ENCODE results near the gene TMEM80. TPM values are rescaled to one million over a fixed set of nuclear protein-coding genes. Genes with fewer than 3 reads are reported as not detected.

Gene TMEM80
- total and polyA plus RNA-seq, 5 experiments from 2014 or later, result 22.2 to 49.2 (median 44.6) TPM

DNA sequence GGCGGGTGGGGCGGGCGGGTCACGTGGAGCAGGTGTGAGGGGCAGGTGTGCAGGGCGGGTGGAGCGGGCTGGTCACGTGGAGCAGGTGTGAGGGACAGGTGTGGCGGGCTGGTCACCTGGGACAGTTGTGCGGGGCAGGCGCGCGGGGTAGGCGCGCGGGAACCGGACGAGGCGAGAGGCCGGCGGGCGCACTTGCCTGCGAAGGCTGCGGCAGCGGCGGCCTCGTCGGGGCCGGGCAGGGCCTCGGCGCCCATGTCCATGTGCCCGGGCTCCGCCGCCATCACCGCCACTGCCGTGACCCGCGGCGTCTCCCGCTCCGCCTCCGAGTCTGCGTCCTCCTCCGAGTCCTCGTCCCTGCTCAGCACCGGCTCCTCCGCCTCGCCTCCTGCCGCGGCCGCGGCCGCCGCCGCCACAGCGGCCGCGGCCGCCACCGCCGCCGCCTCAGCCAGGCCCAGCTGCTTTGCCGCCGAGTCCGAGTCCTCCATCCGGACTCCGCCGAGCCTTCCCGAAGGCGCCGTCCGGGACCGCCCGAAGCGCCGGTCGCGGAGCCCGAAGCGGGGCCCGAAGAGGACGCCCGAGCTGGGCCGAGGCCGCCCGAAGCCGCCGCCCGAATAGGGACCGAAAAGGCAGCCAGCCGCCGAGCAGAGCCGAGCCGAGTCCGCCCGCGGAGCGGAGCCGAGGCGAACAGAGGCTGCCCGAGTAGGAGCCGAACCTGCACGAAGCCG, 891 bp upstream of the TMEM80 start, which contains the start of gene DEAF1:
TSS of gene DEAF1 (minus strand) at position 660 of the 725 bp plus-strand sequence. CDS start at position 485, 175 bp downstream.
- H3K9me3 Mint-ChIP-seq, result no peaks in the 10 kb centered on the region
- H3K4me3 Mint-ChIP-seq, result peak within 1 kb of the TSS; percentile 83 to 93 (median 86)
- POLR2A ChIA-PET, result interaction anchor here (0.5 to 8.7 kb wide), 18 partner anchors 10 to 488 kb away, joined by 3 to 109 read pairs (median 4); partner anchors contain the start of genes BET1L, EPS8L2, IRF7 and PHRF1
- H3K36me3 Mint-ChIP-seq, result peaks cover 0 to 8% (median 4%) of the 10 kb centered on the region in 3 donors
- DNase-seq (peak in 9 of 10 donors; percentile 98 to 100 (median 99)), ATAC-seq (peak; percentile 75 to 78)
- H3K27me3 Mint-ChIP-seq, result no peaks in the 10 kb centered on the region
- peaks cover 32 to 66% (median 54%) of the 10 kb centered on the region in 4 donors for H3K4me1 Mint-ChIP-seq
- H3K27ac Mint-ChIP-seq, result peak within 1 kb of the TSS; percentile 89 to 99 (median 96)

DNA sequence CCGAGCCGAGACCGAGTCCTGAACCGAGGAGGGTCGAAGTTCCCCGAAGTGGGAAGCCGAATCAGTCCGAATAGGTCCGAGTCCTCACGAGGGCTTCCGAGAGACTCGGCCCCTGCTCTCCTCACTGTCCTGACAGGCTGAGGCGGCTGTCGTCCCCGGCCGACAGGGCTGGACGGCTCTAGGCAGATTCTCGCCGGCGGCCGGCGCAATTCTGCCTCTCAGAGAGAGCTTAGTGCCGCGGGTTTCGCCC, 403 bp upstream of the TMEM80 start:
- peaks cover 0 to 10% (median 4%) of the 10 kb centered on the region in 3 donors for H3K36me3 Mint-ChIP-seq
- no peaks in the 10 kb centered on the region for H3K27me3 Mint-ChIP-seq
- DNase-seq (peak in 1 of 10 donors; percentile 100), ATAC-seq (no peak)
- H3K27ac Mint-ChIP-seq, result peak overlapping the region; percentile 85 to 98 (median 95)
- peaks cover 32 to 66% (median 54%) of the 10 kb centered on the region in 4 donors for H3K4me1 Mint-ChIP-seq
- POLR2A ChIA-PET, result interaction anchor here (0.8 to 8.7 kb wide), 21 partner anchors 10 to 488 kb away, joined by 3 to 109 read pairs (median 5); partner anchors contain the start of genes BET1L, EPS8L2, IRF7 and PHRF1
- peak overlapping the region; percentile 83 to 93 (median 86) for H3K4me3 Mint-ChIP-seq
- H3K9me3 Mint-ChIP-seq, result no peaks in the 10 kb centered on the region

DNA sequence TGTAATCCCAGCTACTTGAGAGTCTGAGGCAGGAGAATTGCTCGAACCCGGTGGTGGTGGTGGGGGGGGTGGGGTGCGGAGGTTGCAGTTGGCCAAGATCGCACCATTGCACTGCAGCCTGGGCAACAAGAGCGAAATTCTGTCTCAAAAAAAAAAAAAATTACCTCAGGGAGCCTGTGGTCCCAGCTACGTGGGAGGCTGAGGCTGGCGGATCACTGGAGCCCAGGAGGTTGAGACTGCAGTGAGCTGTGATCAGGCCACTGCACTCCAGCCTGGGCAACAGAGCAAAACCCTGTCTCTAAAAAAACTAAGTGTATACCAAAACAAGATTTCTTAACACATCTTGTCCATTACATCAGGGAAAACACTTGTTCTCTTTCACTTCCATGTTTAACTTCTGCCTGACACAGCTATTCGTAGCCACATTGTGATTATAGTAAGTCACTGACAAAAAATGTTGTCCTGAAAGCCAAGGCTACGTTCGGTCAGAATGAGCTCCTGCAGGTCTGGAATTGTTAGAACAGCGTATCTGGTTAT, 1.4 kb downstream of the TMEM80 start:
- no peaks in the 10 kb centered on the region for H3K9me3 Mint-ChIP-seq
- peaks cover 0 to 17% (median 3%) of the 10 kb centered on the region in 3 donors for H3K36me3 Mint-ChIP-seq
- POLR2A ChIA-PET, result interaction anchor here (0.7 to 8.7 kb wide), 7 partner anchors 8 to 161 kb away, joined by 3 to 109 read pairs (median 3); partner anchors contain the start of genes EPS8L2 and PHRF1
- DNase-seq, result no peak
- no peak for ATAC-seq
- H3K4me1 Mint-ChIP-seq, result peaks cover 23 to 48% (median 38%) of the 10 kb centered on the region in 4 donors
- H3K27me3 Mint-ChIP-seq, result no peaks in the 10 kb centered on the region
- H3K27ac Mint-ChIP-seq, result peak overlapping the region in 8 of 10 donors; percentile 29 to 98 (median 94)
- H3K4me3 Mint-ChIP-seq, result peak overlapping the region in 9 of 10 donors; percentile 11 to 93 (median 69)

DNA sequence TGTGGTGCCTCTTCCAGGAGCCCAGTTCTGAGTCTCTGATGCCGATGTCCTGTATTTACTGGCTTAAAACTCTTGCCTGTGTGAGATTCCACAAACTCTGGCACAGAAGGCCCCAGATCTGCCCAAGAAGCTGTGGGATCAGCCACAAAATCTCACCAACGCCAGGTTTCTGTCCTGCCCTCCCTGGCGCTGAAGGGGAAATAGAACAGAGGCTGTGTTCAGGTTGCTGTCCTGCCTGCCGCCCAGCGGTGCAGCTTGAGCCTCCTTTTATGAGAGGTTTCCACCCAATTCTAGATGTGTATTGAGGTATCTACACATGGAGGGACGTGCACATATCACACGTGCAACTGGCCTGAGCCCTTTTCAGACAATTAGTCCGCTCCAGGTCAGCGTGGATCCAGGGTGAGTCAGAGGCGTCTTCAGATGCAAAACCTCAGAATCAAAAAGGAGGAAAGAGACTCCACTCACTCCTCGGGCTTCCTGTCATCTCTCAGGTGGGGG, 2.2 kb downstream of the TMEM80 start:
- H3K4me3 Mint-ChIP-seq, result peak overlapping the region; percentile 25 to 85 (median 62)
- peaks cover 0 to 17% (median 3%) of the 10 kb centered on the region in 3 donors for H3K36me3 Mint-ChIP-seq
- no peak for DNase-seq
- no peaks in the 10 kb centered on the region for H3K27me3 Mint-ChIP-seq
- H3K27ac Mint-ChIP-seq, result peak overlapping the region; percentile 43 to 98 (median 86)
- H3K9me3 Mint-ChIP-seq, result no peaks in the 10 kb centered on the region
- POLR2A ChIA-PET, result interaction anchor here (0.7 to 8.7 kb wide), 5 partner anchors 9 to 143 kb away, joined by 3 to 109 read pairs (median 3); partner anchors contain the start of gene PHRF1
- peaks cover 18 to 40% (median 30%) of the 10 kb centered on the region in 4 donors for H3K4me1 Mint-ChIP-seq
- ATAC-seq, result no peak

DNA sequence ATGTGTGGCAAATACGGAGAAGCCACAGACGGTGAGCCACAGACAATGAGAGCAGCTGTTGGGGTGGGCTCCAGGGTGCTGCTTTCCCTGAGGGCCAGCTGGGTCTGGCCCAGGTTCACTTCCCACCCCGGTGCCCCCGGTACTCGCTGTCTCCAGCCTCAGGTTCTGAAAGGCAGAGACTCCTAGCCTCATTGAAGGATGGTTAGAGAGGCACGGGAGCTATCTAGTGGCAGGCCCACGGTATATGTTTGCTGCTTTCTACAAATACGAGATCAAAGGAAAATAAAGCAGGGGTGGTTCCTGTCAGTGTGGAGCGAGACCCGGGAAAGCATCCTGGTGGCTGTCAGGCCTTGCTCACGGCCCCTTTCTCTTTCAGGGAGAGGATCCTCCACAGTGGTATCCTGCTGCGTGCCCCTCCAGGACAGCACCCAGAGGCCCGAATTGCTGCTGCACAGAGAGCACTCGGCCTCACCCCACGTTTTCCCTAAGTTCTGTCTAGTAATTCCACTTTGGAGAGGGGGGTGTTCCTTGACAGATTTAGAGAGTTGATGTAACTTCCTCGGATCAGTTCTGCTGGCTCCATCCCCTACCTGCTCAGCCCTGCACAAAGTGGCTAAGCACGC, 3.0 kb downstream of the TMEM80 start:
- peaks cover 12 to 32% (median 22%) of the 10 kb centered on the region in 4 donors for H3K4me1 Mint-ChIP-seq
- peak overlapping the region in 9 of 10 donors; percentile 19 to 98 (median 87) for H3K27ac Mint-ChIP-seq
- POLR2A ChIA-PET, result interaction anchor here (0.7 to 8.7 kb wide), 3 partner anchors 8 to 144 kb away, joined by 3 to 109 read pairs (median 4); no protein-coding TSS in a partner anchor
- no peaks in the 10 kb centered on the region for H3K27me3 Mint-ChIP-seq
- peak overlapping the region in 5 of 10 donors; percentile 51 to 85 (median 64) for H3K4me3 Mint-ChIP-seq
- ATAC-seq, result no peak
- peak in 2 of 10 donors; percentile 23 to 33 for DNase-seq
- peaks cover 0 to 17% (median 3%) of the 10 kb centered on the region in 3 donors for H3K36me3 Mint-ChIP-seq
- no peaks in the 10 kb centered on the region for H3K9me3 Mint-ChIP-seq

DNA sequence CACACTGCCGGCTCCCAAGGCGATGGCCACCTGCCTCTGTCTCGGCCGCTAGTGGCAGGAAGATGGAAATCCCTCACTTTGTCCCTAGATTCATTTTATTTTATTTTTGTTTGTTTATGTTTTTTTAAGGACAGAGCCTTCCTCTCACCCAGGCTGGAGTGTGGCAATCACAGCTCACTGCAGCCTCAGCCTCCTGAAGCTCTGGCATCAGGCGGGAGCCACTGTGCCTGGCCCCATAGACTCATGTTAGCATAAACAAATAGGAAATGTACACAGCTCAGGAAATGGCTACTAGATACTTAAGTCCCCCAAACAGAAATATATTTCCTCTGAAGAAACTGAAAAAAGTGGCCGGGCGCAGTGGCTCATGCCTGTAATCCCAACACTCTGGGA, 3.5 kb downstream of the TMEM80 start:
- H3K27me3 Mint-ChIP-seq, result no peaks in the 10 kb centered on the region
- ATAC-seq (no peak), DNase-seq (no peak)
- POLR2A ChIA-PET, result interaction anchor here (1.5 to 8.7 kb wide), 2 partner anchors 25 to 144 kb away, joined by 4 to 109 read pairs; no protein-coding TSS in a partner anchor
- peaks cover 11 to 31% (median 20%) of the 10 kb centered on the region in 4 donors for H3K4me1 Mint-ChIP-seq
- H3K36me3 Mint-ChIP-seq, result peaks cover 0 to 17% (median 3%) of the 10 kb centered on the region in 3 donors
- H3K4me3 Mint-ChIP-seq, result peak overlapping the region in 1 of 10 donors; percentile 24
- peak overlapping the region in 2 of 10 donors; percentile 10 to 75 for H3K27ac Mint-ChIP-seq
- no peaks in the 10 kb centered on the region for H3K9me3 Mint-ChIP-seq

DNA sequence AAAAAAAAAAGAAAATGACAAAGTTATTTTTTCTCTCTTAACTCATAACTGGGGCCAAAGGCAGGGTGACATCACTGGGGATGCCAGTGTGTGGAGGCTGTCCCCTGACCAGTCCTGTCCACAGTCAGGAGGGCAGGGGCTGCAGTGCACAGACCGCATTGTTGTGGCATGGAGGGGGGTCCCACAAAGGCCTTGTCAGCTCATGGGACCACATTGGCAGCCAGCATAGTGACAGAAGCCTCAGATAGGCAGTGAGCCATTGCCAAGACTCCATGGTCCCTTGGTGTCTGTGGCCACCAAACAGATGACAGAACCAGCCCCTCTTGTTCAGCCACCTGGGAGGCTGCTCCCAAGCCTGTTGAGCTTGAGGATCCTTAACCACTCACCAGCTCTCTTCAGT, 4.1 kb downstream of the TMEM80 start:
- DNase-seq (no peak), ATAC-seq (no peak)
- Mint-ChIP-seq H3K4me3 (peak overlapping the region in 1 of 10 donors; percentile 19), H3K27ac (peak overlapping the region in 1 of 10 donors; percentile 33), H3K9me3 (no peaks in the 10 kb centered on the region), H3K27me3 (no peaks in the 10 kb centered on the region), H3K4me1 (peaks cover 11 to 33% (median 19%) of the 10 kb centered on the region in 4 donors), H3K36me3 (peaks cover 0 to 17% (median 3%) of the 10 kb centered on the region in 3 donors)
- POLR2A ChIA-PET, result no interaction called here

DNA sequence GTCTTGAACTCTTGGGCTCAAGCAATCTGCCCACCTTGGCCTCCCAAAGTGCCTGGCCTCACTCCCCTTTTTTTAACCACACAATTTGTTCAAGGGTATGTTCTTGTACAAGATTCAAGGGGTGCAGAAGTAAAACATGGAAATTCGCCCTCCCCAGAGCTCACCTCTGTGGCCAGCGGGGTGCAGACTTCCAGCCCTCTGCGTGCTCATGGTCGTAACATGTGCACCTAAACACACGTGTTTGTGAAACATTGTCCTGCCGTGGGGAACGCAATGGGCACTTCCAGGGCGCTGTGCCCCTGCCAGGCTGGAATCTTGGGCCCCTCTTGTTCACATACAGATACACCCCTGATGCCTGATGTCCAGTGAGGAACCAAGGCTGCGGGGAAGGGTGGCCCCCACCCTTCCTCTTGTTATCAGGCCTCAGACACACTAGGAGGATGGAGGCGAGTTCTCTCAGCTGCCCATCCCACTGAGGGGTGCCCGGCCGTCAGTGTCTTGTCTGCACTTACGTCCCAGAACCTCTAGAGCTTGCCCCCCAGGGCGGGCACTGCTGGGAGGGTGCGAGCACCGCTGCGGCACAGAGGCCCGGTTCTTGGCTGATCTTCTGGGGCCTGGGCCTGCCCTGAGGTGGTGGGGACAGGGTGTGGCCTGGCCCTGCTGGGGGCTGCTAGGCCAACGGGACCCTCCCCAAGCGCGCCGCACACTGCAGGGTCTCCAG, 6.3 kb downstream of the TMEM80 start:
- peak overlapping the region in 2 of 10 donors; percentile 21 to 32 for H3K27ac Mint-ChIP-seq
- no peak for ATAC-seq
- H3K36me3 Mint-ChIP-seq, result peaks cover 0 to 17% (median 3%) of the 10 kb centered on the region in 3 donors
- H3K27me3 Mint-ChIP-seq, result peaks cover 0 to 5% (median 0%) of the 10 kb centered on the region in 5 donors
- POLR2A ChIA-PET, result no interaction called here
- no peaks in the 10 kb centered on the region for H3K9me3 Mint-ChIP-seq
- no peak overlapping the region for H3K4me3 Mint-ChIP-seq
- DNase-seq, result no peak
- H3K4me1 Mint-ChIP-seq, result peaks cover 14 to 31% (median 19%) of the 10 kb centered on the region in 4 donors

DNA sequence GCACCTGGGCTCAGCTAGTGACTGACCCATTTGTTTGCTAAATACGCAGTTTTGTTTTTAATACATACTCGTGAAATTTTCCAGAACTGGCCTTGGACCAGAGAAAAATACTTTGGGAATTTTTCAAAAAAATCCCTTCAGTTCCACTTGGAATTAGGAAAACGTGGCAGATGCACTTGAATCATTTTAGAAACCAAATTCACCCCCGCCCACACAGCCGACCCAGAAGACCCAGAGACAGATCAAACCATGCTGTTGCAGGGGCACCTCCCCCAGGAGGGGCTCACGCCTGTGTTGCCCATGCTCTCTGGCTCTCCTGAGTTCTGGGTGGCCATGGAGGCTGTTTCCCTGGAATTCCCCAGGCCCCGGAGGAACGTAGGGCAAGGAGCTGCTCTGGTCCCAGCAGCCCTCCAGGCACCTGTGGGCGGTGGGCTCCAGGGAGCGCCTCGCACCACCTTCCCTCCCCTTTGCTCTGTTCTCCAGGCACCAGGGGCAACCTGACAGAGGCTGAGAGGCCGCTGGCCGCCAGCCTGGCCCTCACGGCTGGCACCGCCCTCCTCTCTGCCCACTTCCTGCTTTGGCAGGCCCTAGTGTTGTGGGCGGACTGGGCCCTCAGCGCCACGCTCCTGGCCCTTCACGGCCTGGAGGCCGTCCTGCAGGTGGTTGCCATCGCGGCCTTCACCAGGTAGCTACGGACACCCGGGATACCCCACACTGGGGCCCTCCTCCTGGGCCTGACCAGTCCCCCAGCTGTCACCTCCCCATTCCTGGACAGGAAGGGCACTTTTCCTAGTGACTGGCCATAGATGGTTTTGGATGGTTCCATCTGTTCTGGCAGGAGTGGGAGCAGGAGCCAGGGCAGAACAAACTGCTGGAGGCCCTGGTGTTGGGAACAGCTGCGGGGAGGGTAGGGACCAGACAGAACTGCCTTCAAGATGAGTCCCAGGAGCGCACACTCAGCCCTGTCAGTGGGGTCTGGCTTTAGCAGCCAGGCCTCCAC, 7.1 kb downstream of the TMEM80 start:
- DNase-seq (no peak), ATAC-seq (no peak)
- peaks cover 0 to 13% (median 7%) of the 10 kb centered on the region in 5 donors for H3K27me3 Mint-ChIP-seq
- no peak overlapping the region for H3K4me3 Mint-ChIP-seq
- POLR2A ChIA-PET, result no interaction called here
- H3K27ac Mint-ChIP-seq, result no peak overlapping the region
- peaks cover 10 to 23% (median 13%) of the 10 kb centered on the region in 4 donors for H3K4me1 Mint-ChIP-seq
- no peaks in the 10 kb centered on the region for H3K9me3 Mint-ChIP-seq
- H3K36me3 Mint-ChIP-seq, result peaks cover 0 to 17% (median 3%) of the 10 kb centered on the region in 3 donors

DNA sequence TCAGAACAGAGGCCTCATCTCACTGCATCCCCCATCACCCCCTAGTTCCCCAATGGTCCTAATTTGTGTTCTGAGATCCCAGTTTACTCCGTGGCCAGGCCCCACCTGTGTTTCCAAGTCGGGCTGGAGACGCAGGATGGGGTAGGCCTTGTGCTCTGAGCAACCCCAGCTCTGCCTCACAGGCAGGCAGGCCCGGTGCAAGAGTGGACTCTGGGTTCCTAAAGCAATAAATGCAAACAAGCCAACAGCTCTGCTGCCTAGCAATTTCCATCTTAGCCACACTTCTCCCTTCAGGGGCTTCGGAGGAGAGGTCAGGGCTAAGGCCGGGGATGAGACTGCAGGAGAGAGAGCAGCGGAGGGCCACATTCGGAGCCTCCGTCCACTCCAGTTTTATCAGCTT, 7.9 kb downstream of the TMEM80 start:
- no peak for ATAC-seq
- peaks cover 0 to 14% (median 8%) of the 10 kb centered on the region in 5 donors for H3K27me3 Mint-ChIP-seq
- H3K27ac Mint-ChIP-seq, result no peak overlapping the region
- H3K9me3 Mint-ChIP-seq, result no peaks in the 10 kb centered on the region
- POLR2A ChIA-PET, result no interaction called here
- peaks cover 3 to 16% (median 6%) of the 10 kb centered on the region in 4 donors for H3K4me1 Mint-ChIP-seq
- peaks cover 0 to 17% (median 3%) of the 10 kb centered on the region in 3 donors for H3K36me3 Mint-ChIP-seq
- no peak for DNase-seq
- H3K4me3 Mint-ChIP-seq, result no peak overlapping the region

All from naive thymus-derived CD8-positive, alpha-beta T cell (primary cell).